Stomach (tissue), 9 donors: Measurements from ENCODE around the gene CFAP97D1. TPM values are rescaled to one million over a fixed set of nuclear protein-coding genes. Genes with fewer than 3 reads are reported as not detected.

Experiments
- DNase-seq, 2 donors: peaks; one replicate each; pipeline versions ENCODE4 v3.0.0 to v3.0.0-alpha.2; 2013 to 2019
- H3K27ac ChIP-seq, 5 donors: fragments of 200-600 bp in 4 of 5; sonication (generic) in 4 of 5; one replicate each; pipeline ENCODE4 v1.5.1; 2013 to 2019; ENCODE audit warnings: mild to moderate bottlenecking in 1 of 5, moderate library complexity in 1 of 5
- H3K27me3 ChIP-seq, 3 donors: fragments of 200-600 bp; sonication (generic); one replicate each; pipeline ENCODE4 v1.5.1; 2017 to 2019; ENCODE audit warnings: mixed run types in 1 of 3
- H3K36me3 ChIP-seq, 4 donors: fragments of 200-600 bp; sonication (generic); 1 replicate in 3 of 4; 2 replicates in 1 of 4; pipeline ENCODE4 v1.5.1; 2016 to 2019
- H3K4me1 ChIP-seq, 4 donors: fragments of 200-600 bp; sonication (generic); one replicate each; pipeline ENCODE4 v1.5.1; 2016 to 2019
- H3K4me3 ChIP-seq, 4 donors: fragments of 200-600 bp; sonication (generic) in 3 of 4; one replicate each; pipeline ENCODE4 v1.5.1; 2016 to 2019; ENCODE audit warnings: mild to moderate bottlenecking in 1 of 4
- H3K9me3 ChIP-seq, 4 donors: fragments of 200-600 bp; sonication (generic); one replicate each; pipeline ENCODE4 v1.5.1; 2016 to 2019
- CTCF ChIP-seq, 7 experiments: fragments of 450-650 bp in 4 of 7; fragments of 200-600 bp in 3 of 7; sonication (generic) in 3 of 7; IDR thresholded peaks; one replicate each; pipeline ENCODE4 v1.5.1; 2016 to 2019; ENCODE audit warnings: antibody characterized with exemption in 7 of 7, control low read depth in 2 of 7, mild to moderate bottlenecking in 1 of 7
- EP300 ChIP-seq: sonication (generic); formaldehyde crosslinking; IDR thresholded peaks from one replicate; pipeline ENCODE4 v1.6.1; 2017; ENCODE audit warnings: antibody characterized with exemption
- POLR2A ChIP-seq, 4 donors: fragments of 450-650 bp; IDR thresholded peaks; one replicate each; pipeline ENCODE4 v1.6.1; 2016; ENCODE audit warnings: antibody characterized with exemption in 4 of 4, control low read depth in 2 of 4, mild to moderate bottlenecking in 1 of 4, moderate library complexity in 1 of 4
- POLR2AphosphoS5 ChIP-seq, 3 donors: sonication (generic); formaldehyde crosslinking; IDR thresholded peaks; one replicate each; pipeline ENCODE4 v1.6.1; 2016; ENCODE audit warnings: antibody characterized with exemption in 3 of 3
- WGBS, 5 donors: extraction: QIAGEN DNeasy Blood & Tissue Kit in 3 of 5; methylation state at CpG; one replicate each; pipeline versions ENCODE4 v1.1.5 to v1.1.7; 2013 to 2018; 5-methylcytosine and 5-hydroxymethylcytosine counted together
- intact Hi-C: fragments of 100-400 bp; cut with DNase I; formaldehyde crosslinking; loops from one replicate; pipeline ENCODE4 v1.15.1; 2023; ENCODE audit warnings: low total_unique reads
- polyA plus RNA-seq, 3 donors: library from polyadenylated mRNA; stranded (reverse); fragments of 200-250 nt; gene quantifications; one replicate each; pipeline ENCODE4 v1.2.3, GENCODE V29; 2013
- total RNA-seq, 5 donors: library from RNA; depleted of rRNA; stranded (reverse); fragments of >200 nt; gene quantifications; one replicate each; pipeline versions ENCODE4 v1.1.0 to v1.2.3, GENCODE V29; 2014 to 2016
- donor health status: healthy with polysubstance abuse.
- donor health status: Bipolar disorder and iron deficiency.
- donor health status: healthy.

CFAP97D1 gene
- total and polyA plus RNA-seq, 8 donors: not detected

- Histone ChIP-seq H3K4me3 (no peak overlapping the region), H3K4me1 (peaks cover 10 to 20% (median 16%) of the 10 kb centered on the region in 4 donors), H3K27me3 (no peaks in the 10 kb centered on the region), H3K27ac (peak overlapping the region; percentile 37 to 77 (median 69)), H3K9me3 (no peaks in the 10 kb centered on the region), H3K36me3 (peaks cover 3 to 59% (median 38%) of the 10 kb centered on the region in 4 donors)
- intact Hi-C loops: no loop called here
- 42 to 72% (median 49%) methylated on average over 5 of the region's 5 CpGs for WGBS, 5 donors
- TF ChIP-seq EP300 (no peak), POLR2A (IDR thresholded peaks at IDR 0.05) (no peak), CTCF (IDR thresholded peaks at IDR 0.05) (no peak), POLR2AphosphoS5 (IDR thresholded peaks at IDR 0.05) (no peak)
- DNase-seq: no peak
Observed at GRCh38 chr17:43822570-43823190, 42.4 kb downstream of the CFAP97D1 start.

GRCh38 chr17:43823350-43824084, 43.3 kb downstream of the CFAP97D1 start:
- intact Hi-C loops: no loop called here
- TF ChIP-seq POLR2AphosphoS5 (IDR thresholded peaks at IDR 0.05) (peak in 2 of 3 donors; percentile 38 to 68), POLR2A (IDR thresholded peaks at IDR 0.05) (no peak), EP300 (no peak), CTCF (IDR thresholded peaks at IDR 0.05) (no peak)
- H3K27ac ChIP-seq: peak overlapping the region; percentile 37 to 77 (median 69)

GRCh38 chr17:43825567-43825966, 45.3 kb downstream of the CFAP97D1 start:
- Histone ChIP-seq H3K4me3 (no peak overlapping the region), H3K36me3 (peaks cover 3 to 68% (median 49%) of the 10 kb centered on the region in 4 donors), H3K4me1 (peaks cover 10 to 22% (median 16%) of the 10 kb centered on the region in 4 donors), H3K27ac (no peak overlapping the region), H3K27me3 (no peaks in the 10 kb centered on the region), H3K9me3 (no peaks in the 10 kb centered on the region)
- intact Hi-C loops: no loop called here
- DNase-seq: no peak
- WGBS, 5 donors: 92 to 97% (median 93%) methylated on average over 10 to 12 of the region's 12 CpGs
- TF ChIP-seq POLR2AphosphoS5 (IDR thresholded peaks at IDR 0.05): no peak
- TF ChIP-seq POLR2A (IDR thresholded peaks at IDR 0.05): no peak
- TF ChIP-seq CTCF (IDR thresholded peaks at IDR 0.05): no peak
- no peak for TF ChIP-seq EP300

More at GRCh38 chr17:43823350-43824084, 43.3 kb downstream of the CFAP97D1 start:
- 56 to 63% (median 59%) methylated on average over 10 of the region's 10 CpGs for WGBS, 5 donors
- H3K4me1 ChIP-seq: peaks cover 10 to 20% (median 16%) of the 10 kb centered on the region in 4 donors
- H3K9me3 ChIP-seq: no peaks in the 10 kb centered on the region
- peaks cover 3 to 66% (median 41%) of the 10 kb centered on the region in 4 donors for H3K36me3 ChIP-seq
- DNase-seq: peak in 1 of 2 donors; percentile 88
- no peak overlapping the region for H3K4me3 ChIP-seq
- no peaks in the 10 kb centered on the region for H3K27me3 ChIP-seq

- TF ChIP-seq CTCF (IDR thresholded peaks at IDR 0.05) (no peak), POLR2AphosphoS5 (IDR thresholded peaks at IDR 0.05) (no peak), POLR2A (IDR thresholded peaks at IDR 0.05) (no peak), EP300 (no peak)
- H3K36me3 ChIP-seq: peaks cover 3 to 71% (median 49%) of the 10 kb centered on the region in 4 donors
- intact Hi-C loops: no loop called here
Observed at GRCh38 chr17:43826206-43826605, 46.0 kb downstream of the CFAP97D1 start.

More at GRCh38 chr17:43826206-43826605, 46.0 kb downstream of the CFAP97D1 start:
- Histone ChIP-seq H3K9me3 (no peaks in the 10 kb centered on the region), H3K4me1 (peaks cover 10 to 29% (median 16%) of the 10 kb centered on the region in 4 donors), H3K4me3 (no peak overlapping the region), H3K27me3 (no peaks in the 10 kb centered on the region), H3K27ac (no peak overlapping the region)
- DNase-seq: no peak
- 88 to 97% (median 94%) methylated on average over 7 of the region's 7 CpGs for WGBS, 5 donors
